Breast epithelium (tissue), 4 donors: Measurements from ENCODE around the gene FAM135A. TPM values are rescaled to one million over a fixed set of nuclear protein-coding genes. Genes with fewer than 3 reads are reported as not detected.

Experiments
- DNase-seq, 2 donors: peaks; one replicate each; pipeline ENCODE4 v3.0.0-alpha.2; 2019; ENCODE audit warnings: low spot score in 2 of 2
- H3K27ac ChIP-seq, 2 donors: fragments of 200-600 bp; sonication (generic) in 1 of 2; one replicate each; pipeline ENCODE4 v1.5.1; 2016 to 2019; ENCODE audit warnings: mild to moderate bottlenecking in 1 of 2
- H3K27me3 ChIP-seq, 2 donors: fragments of 200-600 bp; sonication (generic) in 1 of 2; one replicate each; pipeline versions ENCODE4 v1.5.1 to v1.6.0; 2017 to 2019; ENCODE audit warnings: control low read depth in 1 of 2, mild to moderate bottlenecking in 1 of 2
- H3K36me3 ChIP-seq: fragments of 200-600 bp; one replicate; pipeline ENCODE4 v1.5.1; 2019
- H3K4me1 ChIP-seq, 2 donors: fragments of 200-600 bp; sonication (generic); one replicate each; pipeline ENCODE4 v1.5.1; 2016 to 2019; ENCODE audit warnings: control low read depth in 1 of 2
- H3K4me3 ChIP-seq, 3 donors: fragments of 200-600 bp; sonication (generic); 1 replicate in 2 of 3; 2 replicates in 1 of 3; pipeline ENCODE4 v1.5.1; 2016 to 2019; ENCODE audit warnings: mild to moderate bottlenecking in 3 of 3, moderate library complexity in 2 of 3
- H3K9me3 ChIP-seq, 2 donors: fragments of 200-600 bp; sonication (generic) in 1 of 2; one replicate each; pipeline ENCODE4 v1.5.1; 2016 to 2019; ENCODE audit warnings: control low read depth in 1 of 2
- POLR2A ChIP-seq: fragments of 450-650 bp; IDR thresholded peaks from one replicate; pipeline ENCODE4 v1.6.1; 2016; ENCODE audit warnings: antibody characterized with exemption, mild to moderate bottlenecking, moderate library complexity
- POLR2AphosphoS5 ChIP-seq, 3 donors: sonication (generic); formaldehyde crosslinking; IDR thresholded peaks; one replicate each; pipeline ENCODE4 v1.6.1; 2017; ENCODE audit warnings: antibody characterized with exemption in 3 of 3
- intact Hi-C: fragments of 100-400 bp; cut with DNase I; formaldehyde crosslinking; loops from one replicate; pipeline ENCODE4 v1.15.1; 2023; ENCODE audit warnings: low total_unique reads
- total RNA-seq, 3 donors: library from RNA; depleted of rRNA; stranded (reverse); fragments of >200 nt; gene quantifications; one replicate each; pipeline ENCODE4 v1.1.0, GENCODE V29; 2016
- TF ChIP-seq, protein P1 (sequence below), 3 donors: fragments of 450-650 bp; IDR thresholded peaks; one replicate each; pipeline ENCODE4 v1.5.1; 2016 to 2017; ENCODE audit warnings: antibody characterized with exemption in 3 of 3, mild to moderate bottlenecking in 3 of 3, moderate library complexity in 3 of 3

FAM135A gene
- total RNA-seq, 3 donors from 2014 or later = 25.9 to 34.2 (median 30.2) TPM

DNA sequence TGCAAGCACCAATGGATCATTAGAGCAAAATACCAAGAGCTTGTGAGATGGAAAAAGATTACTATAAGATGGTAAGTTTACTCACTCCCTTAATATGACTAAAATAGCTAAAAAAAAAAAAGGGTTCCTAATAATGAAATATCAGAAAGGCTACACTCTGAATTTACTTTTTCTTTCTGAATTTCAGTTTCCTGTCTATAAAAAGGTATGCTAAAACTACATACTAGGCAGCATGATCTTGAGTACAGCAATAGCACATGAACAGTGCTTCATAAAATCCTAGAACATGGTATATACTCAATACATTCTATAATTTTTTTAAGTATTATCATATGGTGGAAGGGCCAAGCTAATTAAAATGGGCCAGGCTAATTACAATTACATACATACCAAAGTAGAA lies 24.0 kb upstream of the FAM135A start:
- intact Hi-C loops = no loop called here
- H3K9me3 ChIP-seq = no peaks in the 10 kb centered on the region

DNA sequence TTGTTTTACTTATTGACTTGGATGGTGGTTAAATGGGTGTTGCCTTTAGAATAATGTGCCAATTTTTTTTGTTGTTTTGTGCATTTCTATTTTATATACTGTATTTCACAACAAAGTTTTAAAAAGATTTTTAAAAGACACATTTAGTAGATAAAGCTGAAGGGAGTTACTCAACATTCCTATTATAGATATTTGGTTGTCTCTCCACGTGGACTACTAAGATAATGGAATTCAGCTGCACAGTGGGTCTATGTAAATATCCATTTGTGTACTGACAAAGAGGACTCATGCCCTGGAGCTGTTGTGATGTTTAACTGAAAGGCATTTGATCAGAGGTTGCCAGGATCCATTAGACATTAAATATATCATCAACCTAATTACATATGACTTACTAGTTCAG lies 23.2 kb upstream of the FAM135A start:
- DNase-seq = no peak
- no peaks in the 10 kb centered on the region for H3K4me1 ChIP-seq
- intact Hi-C loops = no loop called here
- H3K9me3 ChIP-seq = no peaks in the 10 kb centered on the region
- no peak for TF ChIP-seq POLR2AphosphoS5 (IDR thresholded peaks at IDR 0.05)
- TF ChIP-seq POLR2A = no peak
- TF ChIP-seq, protein P1, sequence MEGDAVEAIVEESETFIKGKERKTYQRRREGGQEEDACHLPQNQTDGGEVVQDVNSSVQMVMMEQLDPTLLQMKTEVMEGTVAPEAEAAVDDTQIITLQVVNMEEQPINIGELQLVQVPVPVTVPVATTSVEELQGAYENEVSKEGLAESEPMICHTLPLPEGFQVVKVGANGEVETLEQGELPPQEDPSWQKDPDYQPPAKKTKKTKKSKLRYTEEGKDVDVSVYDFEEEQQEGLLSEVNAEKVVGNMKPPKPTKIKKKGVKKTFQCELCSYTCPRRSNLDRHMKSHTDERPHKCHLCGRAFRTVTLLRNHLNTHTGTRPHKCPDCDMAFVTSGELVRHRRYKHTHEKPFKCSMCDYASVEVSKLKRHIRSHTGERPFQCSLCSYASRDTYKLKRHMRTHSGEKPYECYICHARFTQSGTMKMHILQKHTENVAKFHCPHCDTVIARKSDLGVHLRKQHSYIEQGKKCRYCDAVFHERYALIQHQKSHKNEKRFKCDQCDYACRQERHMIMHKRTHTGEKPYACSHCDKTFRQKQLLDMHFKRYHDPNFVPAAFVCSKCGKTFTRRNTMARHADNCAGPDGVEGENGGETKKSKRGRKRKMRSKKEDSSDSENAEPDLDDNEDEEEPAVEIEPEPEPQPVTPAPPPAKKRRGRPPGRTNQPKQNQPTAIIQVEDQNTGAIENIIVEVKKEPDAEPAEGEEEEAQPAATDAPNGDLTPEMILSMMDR (IDR thresholded peaks at IDR 0.05) = no peak
- peaks cover 0 to 20% of the 10 kb centered on the region in 2 donors for H3K27me3 ChIP-seq
- no peak overlapping the region for H3K27ac ChIP-seq
- no peak overlapping the region for H3K4me3 ChIP-seq
- H3K36me3 ChIP-seq = no peaks in the 10 kb centered on the region

More for the DNA sequence above, 24.0 kb upstream of the FAM135A start:
- Histone ChIP-seq H3K36me3 (no peaks in the 10 kb centered on the region), H3K27ac (no peak overlapping the region), H3K27me3 (peaks cover 0 to 20% of the 10 kb centered on the region in 2 donors), H3K4me3 (no peak overlapping the region), H3K4me1 (no peaks in the 10 kb centered on the region)
- TF ChIP-seq POLR2AphosphoS5 (IDR thresholded peaks at IDR 0.05) (no peak), POLR2A (no peak)
- TF ChIP-seq, protein P1 (IDR thresholded peaks at IDR 0.05) = no peak
- DNase-seq = no peak

DNA sequence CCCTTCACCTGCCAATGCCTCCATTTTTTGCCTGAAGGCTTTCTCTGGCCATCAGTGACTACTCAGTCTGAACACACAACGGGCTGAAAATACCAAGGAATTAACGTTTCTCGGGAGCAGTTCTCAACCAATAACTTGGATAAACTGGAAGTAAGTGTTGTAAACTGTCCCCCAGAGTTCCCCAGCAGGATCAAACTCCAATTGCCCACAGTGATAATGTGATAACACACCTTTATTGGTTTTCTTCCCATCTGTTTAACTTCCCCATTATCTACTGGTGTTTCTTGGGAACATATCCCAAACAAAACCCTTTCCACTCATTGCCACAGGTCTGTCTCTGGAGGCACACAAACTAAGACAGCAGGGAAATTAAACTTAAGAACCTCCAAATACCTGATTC lies 21.8 kb upstream of the FAM135A start:
- H3K36me3 ChIP-seq = no peaks in the 10 kb centered on the region
- no peaks in the 10 kb centered on the region for H3K4me1 ChIP-seq
- no peak overlapping the region for H3K4me3 ChIP-seq
- intact Hi-C loops = no loop called here
- H3K9me3 ChIP-seq = no peaks in the 10 kb centered on the region
- DNase-seq = no peak
- no peak overlapping the region for H3K27ac ChIP-seq
- TF ChIP-seq POLR2A (no peak), POLR2AphosphoS5 (IDR thresholded peaks at IDR 0.05) (no peak)
- TF ChIP-seq, protein P1 (IDR thresholded peaks at IDR 0.05) = no peak
- peaks cover 0 to 9% of the 10 kb centered on the region in 2 donors for H3K27me3 ChIP-seq

DNA sequence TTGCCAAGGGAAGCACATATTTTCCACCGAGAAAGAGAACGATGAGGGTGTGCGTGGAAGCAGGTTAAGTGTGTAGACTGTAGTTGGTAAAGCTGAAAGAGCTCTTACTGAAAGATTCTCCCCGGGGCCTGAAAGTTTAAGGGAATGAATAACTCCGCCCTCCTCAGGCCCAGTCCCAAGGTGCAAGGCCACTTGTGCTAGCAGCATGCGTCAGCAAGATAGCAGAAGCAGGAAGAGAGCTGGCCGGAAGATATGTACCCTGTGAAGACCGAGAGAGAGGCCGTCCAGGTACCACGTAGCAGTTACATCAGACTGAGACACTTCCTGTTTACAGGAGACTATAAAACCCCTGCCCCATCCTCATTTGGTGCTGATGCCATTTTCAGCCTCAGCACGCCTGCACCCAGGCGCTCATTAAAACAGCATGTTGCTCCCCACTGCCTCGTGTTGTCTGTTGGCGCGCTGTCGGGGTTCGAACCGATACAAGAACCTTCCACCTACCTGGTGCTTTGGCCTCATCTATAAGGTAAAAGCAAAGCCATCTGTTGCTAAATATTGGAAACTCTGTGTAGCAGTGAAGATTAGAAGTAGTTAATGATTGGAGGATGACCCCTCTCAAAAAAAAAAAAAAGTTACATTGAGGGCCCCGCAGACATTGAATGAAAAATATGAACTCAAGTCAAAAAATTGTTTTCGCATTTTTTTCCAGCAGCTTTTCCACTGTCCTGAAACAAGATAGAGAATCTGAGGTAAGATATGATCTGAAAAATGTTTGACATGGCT lies 18.6 kb upstream of the FAM135A start:
- no peaks in the 10 kb centered on the region for H3K4me1 ChIP-seq
- no peaks in the 10 kb centered on the region for H3K9me3 ChIP-seq
- DNase-seq = no peak
- H3K27me3 ChIP-seq = peaks cover 0 to 9% of the 10 kb centered on the region in 2 donors
- no peak overlapping the region for H3K27ac ChIP-seq
- no peaks in the 10 kb centered on the region for H3K36me3 ChIP-seq
- intact Hi-C loops = no loop called here
- H3K4me3 ChIP-seq = no peak overlapping the region
- TF ChIP-seq POLR2AphosphoS5 (IDR thresholded peaks at IDR 0.05) (no peak), POLR2A (no peak)
- TF ChIP-seq, protein P1 (IDR thresholded peaks at IDR 0.05) = no peak

DNA sequence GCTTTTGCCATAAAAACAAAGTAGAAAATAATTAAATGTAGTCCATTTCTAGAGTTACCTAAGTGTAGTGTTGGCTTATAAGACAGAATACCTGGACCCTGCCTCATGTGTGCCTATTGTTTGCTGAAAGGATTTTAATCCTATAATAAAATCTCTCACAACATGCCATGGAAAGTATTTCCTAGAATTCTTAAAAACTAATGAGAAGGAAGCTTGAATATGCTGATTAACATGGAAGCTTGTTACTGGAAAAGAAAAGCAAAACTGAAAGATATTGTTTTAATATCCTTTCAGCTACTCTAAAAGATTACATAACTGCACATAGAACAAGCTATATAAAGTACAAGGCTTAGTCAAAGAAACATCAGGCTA lies 18.0 kb upstream of the FAM135A start:
- Histone ChIP-seq H3K4me3 (no peak overlapping the region), H3K4me1 (no peaks in the 10 kb centered on the region), H3K27me3 (peaks cover 0 to 9% of the 10 kb centered on the region in 2 donors), H3K36me3 (no peaks in the 10 kb centered on the region), H3K27ac (no peak overlapping the region), H3K9me3 (no peaks in the 10 kb centered on the region)
- no peak for DNase-seq
- TF ChIP-seq POLR2A = no peak
- no peak for TF ChIP-seq POLR2AphosphoS5 (IDR thresholded peaks at IDR 0.05)
- TF ChIP-seq, protein P1 (IDR thresholded peaks at IDR 0.05) = no peak
- intact Hi-C loops = no loop called here
